ENCODE data around the gene RAC3. TPM values are rescaled to one million over a fixed set of nuclear protein-coding genes. Genes with fewer than 3 reads are reported as not detected.

The RAC3 gene
- total and polyA plus RNA-seq, 2 of the 8 experiments (the other 6 are each of a cell fraction or from before 2014, with no cell fraction given): 177 to 299 TPM

DNA sequence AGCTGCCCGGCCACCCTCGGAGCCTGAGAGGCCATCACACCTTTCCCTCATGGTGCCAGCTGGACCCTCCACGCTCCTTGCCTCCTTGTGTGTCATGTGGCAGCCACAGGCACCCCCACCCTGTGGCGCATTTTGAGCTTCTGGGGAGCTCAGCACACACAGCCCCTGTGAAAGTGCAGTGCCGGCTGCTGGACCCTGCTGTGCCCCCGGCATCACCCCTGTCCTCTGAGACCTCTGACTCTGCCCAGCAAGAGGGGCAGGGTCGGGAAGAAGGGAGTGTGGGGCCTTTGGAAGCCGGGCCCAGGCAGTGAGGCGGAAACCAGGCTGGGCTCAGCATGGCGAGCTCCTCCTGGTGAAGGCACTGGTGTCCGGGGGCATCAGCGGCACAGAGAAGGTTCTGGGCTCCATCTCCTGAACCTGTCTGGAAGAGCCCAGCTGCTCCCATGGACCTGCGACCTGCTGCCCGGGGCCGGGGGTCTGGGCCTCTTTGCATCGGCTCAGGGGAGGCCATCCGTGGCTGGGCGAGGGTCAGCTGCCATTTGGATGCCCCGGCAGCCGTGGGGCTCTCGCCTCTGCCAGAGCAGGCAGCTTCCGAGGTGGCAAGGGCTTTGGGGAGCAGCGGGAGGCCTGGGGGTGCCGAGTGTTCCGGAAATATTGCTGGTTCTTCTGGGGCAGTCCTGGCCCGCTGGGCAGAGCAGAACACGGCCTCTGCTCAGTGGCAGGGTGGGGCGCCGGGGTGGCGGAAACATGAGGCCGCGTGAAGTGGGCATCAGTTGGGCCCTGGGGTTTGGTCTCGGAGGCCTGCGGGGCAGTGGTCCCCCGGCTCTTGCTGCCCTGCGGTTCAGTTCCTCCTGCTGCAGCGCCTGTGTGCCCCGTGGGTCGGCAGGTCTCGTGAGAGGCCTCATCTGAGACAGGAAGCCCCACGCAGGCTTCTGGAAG is 26.7 kb upstream of the RAC3 start:
- Histone ChIP-seq H3K27me3 (replicated peaks in 1 of 4; ENCODE audit: control insufficient read depth in 3 of 4, extremely low read depth in 1 of 4, insufficient read depth in 3 of 4, low read length in 3 of 4) (no peaks in the 10 kb centered on the region), H4K8ac (ENCODE audit: extremely low read depth, insufficient read depth, low read length) (peak overlapping the region; percentile 57), H3K9me3 (ENCODE audit: insufficient read depth in 2 of 2, low read depth in 1 of 2, low read length in 1 of 2) (no peaks in the 10 kb centered on the region), H2BK15ac (ENCODE audit: low read length) (no peak overlapping the region), H3K23ac (ENCODE audit: insufficient read length) (no peak overlapping the region), H3K79me1 (ENCODE audit: low read depth, low read length) (peaks cover 3% of the 10 kb centered on the region), H3K36me3 (ENCODE audit: control insufficient read depth in 2 of 4, insufficient read depth in 4 of 4, low read length in 3 of 4) (no peaks in the 10 kb centered on the region), H2BK120ac (replicated peaks; ENCODE audit: low read depth, low read length) (no peak overlapping the region), H3K4me3 (ENCODE audit: extremely low read depth in 1 of 4, insufficient read depth in 2 of 4, low read depth in 3 of 4, low read length in 4 of 4) (no peak overlapping the region), H4K5ac (ENCODE audit: insufficient read length, low read depth, low read length) (no peak overlapping the region), H3K79me2 (ENCODE audit: control insufficient read depth in 1 of 2, insufficient read depth in 2 of 2, low read length in 2 of 2) (no peaks in the 10 kb centered on the region), H2BK12ac (ENCODE audit: low read depth, low read length) (no peak overlapping the region), H4K20me1 (replicated peaks in 1 of 2; ENCODE audit: control insufficient read depth in 1 of 2, insufficient read depth in 2 of 2, low read length in 2 of 2) (peaks cover 3 to 7% of the 10 kb centered on the region in 2 experiments), H2BK20ac (ENCODE audit: low read length) (no peak overlapping the region), H3K4me1 (replicated peaks in 1 of 4; ENCODE audit: control insufficient read depth in 3 of 4, insufficient read depth in 4 of 4, low read length in 3 of 4) (peaks cover 0 to 1% (median 0%) of the 10 kb centered on the region in 4 experiments; a peak in 1 of 7 replicates), H3K27ac (ENCODE audit: low read depth, low read length) (no peak overlapping the region), H3K9ac (replicated peaks in 1 of 4; ENCODE audit: extremely low read depth in 1 of 4, low read depth in 3 of 4, low read length in 3 of 4) (no peak overlapping the region), H3K14ac (ENCODE audit: insufficient read length) (no peak overlapping the region), H3K23me2 (ENCODE audit: low read depth, low read length) (0 out of 2 replicates have a peak, but pooled peaks cover 1% of the 10 kb centered on the region), H2AK5ac (ENCODE audit: low read depth, low read length) (no peak overlapping the region), H3K18ac (ENCODE audit: extremely low read depth, low read length) (no peak overlapping the region), H3K56ac (replicated peaks; ENCODE audit: insufficient read length, low read depth, low read length) (no peak overlapping the region), H3K4me2 (ENCODE audit: insufficient read depth in 1 of 2, low read depth in 2 of 2, low read length in 2 of 2) (no peak overlapping the region), H2BK5ac (ENCODE audit: low read depth, low read length) (no peak overlapping the region), H3K4ac (replicated peaks; ENCODE audit: insufficient read length, low read depth, low read length) (no peak overlapping the region), H2AFZ (ENCODE audit: low read length) (no peak overlapping the region), H4K91ac (replicated peaks; ENCODE audit: insufficient read length, low read length) (no peak overlapping the region)
- ChIA-PET CTCF (ENCODE audit: partially characterized antibody) (interaction anchor here (0.5 to 4.0 kb wide), 6 partner anchors 8 to 564 kb away, joined by 3 to 29 read pairs (median 5); no protein-coding TSS in a partner anchor), POLR2A (ENCODE audit: partially characterized antibody) (interaction anchor here (0.6 to 1.8 kb wide), 5 partner anchors 8 to 70 kb away, joined by 3 to 9 read pairs (median 3); no protein-coding TSS in a partner anchor)
- no peak for DNase-seq (ENCODE audit: low read depth in 1 of 2, low spot score in 2 of 2)
- no peak for FAIRE-seq
- WGBS, 2 experiments (ENCODE audit: extremely low coverage in 1 of 2, insufficient coverage in 1 of 2, insufficient read length in 1 of 2, insufficient replicate concordance in 2 of 2, low coverage in 1 of 2, low lambda C conversion rate in 2 of 2, missing lambda C conversion rate in 1 of 2): 95% methylated on average over 35 of the region's 41 CpGs; no CpG with 5 or more reads in 1 of the 2 experiments
- TF ChIP-seq CBX8 (IDR thresholded peaks at IDR 0.05; ENCODE audit: borderline replicate concordance, low read depth, low read length): no peak
- TF ChIP-seq PHF8 (conservative IDR thresholded peaks at IDR 0.05; ENCODE audit: low read depth, low read length): no peak
- TF ChIP-seq, protein P1, sequence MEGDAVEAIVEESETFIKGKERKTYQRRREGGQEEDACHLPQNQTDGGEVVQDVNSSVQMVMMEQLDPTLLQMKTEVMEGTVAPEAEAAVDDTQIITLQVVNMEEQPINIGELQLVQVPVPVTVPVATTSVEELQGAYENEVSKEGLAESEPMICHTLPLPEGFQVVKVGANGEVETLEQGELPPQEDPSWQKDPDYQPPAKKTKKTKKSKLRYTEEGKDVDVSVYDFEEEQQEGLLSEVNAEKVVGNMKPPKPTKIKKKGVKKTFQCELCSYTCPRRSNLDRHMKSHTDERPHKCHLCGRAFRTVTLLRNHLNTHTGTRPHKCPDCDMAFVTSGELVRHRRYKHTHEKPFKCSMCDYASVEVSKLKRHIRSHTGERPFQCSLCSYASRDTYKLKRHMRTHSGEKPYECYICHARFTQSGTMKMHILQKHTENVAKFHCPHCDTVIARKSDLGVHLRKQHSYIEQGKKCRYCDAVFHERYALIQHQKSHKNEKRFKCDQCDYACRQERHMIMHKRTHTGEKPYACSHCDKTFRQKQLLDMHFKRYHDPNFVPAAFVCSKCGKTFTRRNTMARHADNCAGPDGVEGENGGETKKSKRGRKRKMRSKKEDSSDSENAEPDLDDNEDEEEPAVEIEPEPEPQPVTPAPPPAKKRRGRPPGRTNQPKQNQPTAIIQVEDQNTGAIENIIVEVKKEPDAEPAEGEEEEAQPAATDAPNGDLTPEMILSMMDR (IDR thresholded peaks at IDR 0.05; ENCODE audit: control extremely low read depth in 1 of 3, insufficient read depth in 1 of 3, low read depth in 1 of 3, low read length in 3 of 3): no peak
- no peak for TF ChIP-seq TAF1 (IDR thresholded peaks at IDR 0.05; ENCODE audit: low read depth, low read length)
- no peak for TF ChIP-seq HDAC6 (IDR thresholded peaks at IDR 0.05; ENCODE audit: low read depth, low read length)
- no peak for TF ChIP-seq KDM5A (IDR thresholded peaks at IDR 0.05; ENCODE audit: low read length)
- no peak for TF ChIP-seq RXRA (IDR thresholded peaks at IDR 0.05; ENCODE audit: insufficient read depth, low read depth, low read length)
- TF ChIP-seq POLR2A (IDR thresholded peaks at IDR 0.05; ENCODE audit: control extremely low read depth in 1 of 2, low read depth in 2 of 2, low read length in 2 of 2): no peak
- no peak for TF ChIP-seq TCF12 (IDR thresholded peaks at IDR 0.05; ENCODE audit: low read depth, low read length)

Data from H1 (cell line).